Measurements from ENCODE around the gene NEDD4L.

Gene NEDD4L

DNA sequence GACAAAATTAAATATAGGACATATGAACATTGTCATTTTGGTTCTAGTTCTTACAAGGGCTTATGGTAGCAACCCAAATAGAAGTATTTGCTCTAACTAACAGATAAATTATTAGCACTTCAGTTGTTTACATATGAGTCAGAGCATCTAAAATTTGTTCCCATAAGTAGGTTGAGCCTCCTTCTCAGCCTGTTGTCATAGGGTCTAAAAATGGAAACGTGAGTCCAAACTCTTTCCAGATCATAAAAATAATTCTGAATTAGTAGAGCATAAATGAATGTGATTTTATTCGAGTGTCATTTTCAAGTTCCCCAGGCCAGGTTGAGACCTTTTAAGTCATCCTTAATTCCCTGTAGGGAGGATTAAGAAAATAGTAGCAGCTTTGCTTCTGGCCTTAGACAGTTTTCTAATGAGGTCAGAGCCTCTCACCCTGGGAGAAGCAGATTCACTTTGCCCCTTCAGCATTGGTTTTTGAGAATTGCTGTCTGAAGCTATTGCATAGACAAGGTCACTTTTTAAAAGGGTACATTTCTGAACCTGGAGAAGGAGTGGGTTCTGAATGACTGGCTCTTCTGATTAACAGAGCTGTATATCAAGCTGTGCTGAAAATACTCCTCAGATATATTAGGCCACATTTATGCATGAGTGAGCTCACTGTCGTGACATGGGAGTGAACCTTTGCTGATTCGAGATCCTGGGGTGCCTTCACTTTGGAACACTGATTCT, 164.3 kb downstream of the NEDD4L start:
- DNase-seq (ENCODE audit: low read depth) = no peak
- TF ChIP-seq, protein P1, sequence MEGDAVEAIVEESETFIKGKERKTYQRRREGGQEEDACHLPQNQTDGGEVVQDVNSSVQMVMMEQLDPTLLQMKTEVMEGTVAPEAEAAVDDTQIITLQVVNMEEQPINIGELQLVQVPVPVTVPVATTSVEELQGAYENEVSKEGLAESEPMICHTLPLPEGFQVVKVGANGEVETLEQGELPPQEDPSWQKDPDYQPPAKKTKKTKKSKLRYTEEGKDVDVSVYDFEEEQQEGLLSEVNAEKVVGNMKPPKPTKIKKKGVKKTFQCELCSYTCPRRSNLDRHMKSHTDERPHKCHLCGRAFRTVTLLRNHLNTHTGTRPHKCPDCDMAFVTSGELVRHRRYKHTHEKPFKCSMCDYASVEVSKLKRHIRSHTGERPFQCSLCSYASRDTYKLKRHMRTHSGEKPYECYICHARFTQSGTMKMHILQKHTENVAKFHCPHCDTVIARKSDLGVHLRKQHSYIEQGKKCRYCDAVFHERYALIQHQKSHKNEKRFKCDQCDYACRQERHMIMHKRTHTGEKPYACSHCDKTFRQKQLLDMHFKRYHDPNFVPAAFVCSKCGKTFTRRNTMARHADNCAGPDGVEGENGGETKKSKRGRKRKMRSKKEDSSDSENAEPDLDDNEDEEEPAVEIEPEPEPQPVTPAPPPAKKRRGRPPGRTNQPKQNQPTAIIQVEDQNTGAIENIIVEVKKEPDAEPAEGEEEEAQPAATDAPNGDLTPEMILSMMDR (IDR thresholded peaks at IDR 0.05; ENCODE audit: low read depth, low read length, missing control alignments) = no peak
- H3K4me3 ChIP-seq (ENCODE audit: low read depth, low read length) = no peak overlapping the region
- in situ Hi-C loops (cut with HindIII; ENCODE audit: low sequenced_read_pairs) = no loop called here

DNA sequence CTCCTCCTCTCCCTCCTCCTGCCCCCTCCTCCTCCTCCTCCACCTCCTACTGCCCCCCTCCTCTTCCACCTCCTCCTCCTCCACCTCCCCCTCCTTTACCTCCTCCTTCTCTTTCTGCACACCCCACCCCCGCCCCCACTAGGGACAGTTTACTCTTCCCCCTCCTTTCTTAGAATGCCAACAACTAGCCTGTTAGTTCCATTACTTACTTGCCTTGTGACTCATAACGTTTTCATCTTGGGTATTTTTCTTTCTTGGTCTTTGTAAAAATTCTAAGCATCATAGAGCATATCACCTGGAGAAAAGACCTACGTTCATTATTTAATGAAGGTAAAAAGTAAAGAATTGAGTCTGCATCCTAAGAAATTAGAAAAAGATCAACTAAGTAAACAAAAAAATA, 165.3 kb downstream of the NEDD4L start:
- TF ChIP-seq, protein P1 (IDR thresholded peaks at IDR 0.05; ENCODE audit: low read depth, low read length, missing control alignments) = no peak
- no peak overlapping the region for H3K4me3 ChIP-seq (ENCODE audit: low read depth, low read length)
- DNase-seq (ENCODE audit: low read depth) = no peak
- in situ Hi-C loops (cut with HindIII; ENCODE audit: low sequenced_read_pairs) = no loop called here

DNA sequence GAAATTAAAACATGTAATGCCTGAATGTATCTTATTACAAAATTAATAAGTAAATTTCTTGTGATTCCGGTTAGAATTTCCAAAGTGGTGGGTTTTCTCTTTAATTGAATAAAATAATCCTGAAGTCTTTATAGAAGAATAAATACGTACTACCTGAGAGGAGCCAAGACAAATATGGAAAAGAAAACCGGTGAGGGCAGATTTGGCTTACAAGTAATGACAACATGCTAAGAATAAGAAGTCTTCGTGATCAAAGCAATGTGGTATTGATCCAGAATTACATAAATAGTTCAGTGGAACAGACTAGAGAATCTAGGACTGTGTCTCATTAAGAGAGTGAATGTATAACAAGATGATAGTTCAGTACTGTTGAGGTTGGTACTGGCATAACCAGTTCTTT, 167.5 kb downstream of the NEDD4L start:
- in situ Hi-C loops (cut with HindIII; ENCODE audit: low sequenced_read_pairs) = no loop called here
- no peak overlapping the region for H3K4me3 ChIP-seq (ENCODE audit: low read depth, low read length)
- DNase-seq (ENCODE audit: low read depth) = no peak
- TF ChIP-seq, protein P1 (IDR thresholded peaks at IDR 0.05; ENCODE audit: low read depth, low read length, missing control alignments) = no peak

DNA sequence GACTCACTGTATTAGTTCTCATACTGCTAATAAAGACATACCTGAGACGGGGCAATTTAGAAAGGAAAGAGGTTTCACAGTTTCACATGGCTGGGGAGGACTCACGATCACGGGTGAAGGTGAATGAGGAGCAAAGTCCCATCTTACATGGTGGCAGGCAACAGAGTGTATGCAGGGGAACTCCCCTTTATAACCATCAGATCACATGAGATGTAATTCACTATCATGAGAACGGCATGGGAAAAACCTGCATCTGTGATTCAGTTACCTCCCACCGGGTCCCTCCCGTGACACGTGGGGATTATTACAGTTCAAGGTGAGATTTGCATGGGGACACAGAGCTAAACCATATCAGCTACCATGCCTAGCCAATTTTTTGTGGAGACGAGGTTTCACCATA, 168.2 kb downstream of the NEDD4L start:
- H3K4me3 ChIP-seq (ENCODE audit: low read depth, low read length) = no peak overlapping the region
- TF ChIP-seq, protein P1 (IDR thresholded peaks at IDR 0.05; ENCODE audit: low read depth, low read length, missing control alignments) = no peak
- no peak for DNase-seq (ENCODE audit: low read depth)
- in situ Hi-C loops (cut with HindIII; ENCODE audit: low sequenced_read_pairs) = no loop called here

DNA sequence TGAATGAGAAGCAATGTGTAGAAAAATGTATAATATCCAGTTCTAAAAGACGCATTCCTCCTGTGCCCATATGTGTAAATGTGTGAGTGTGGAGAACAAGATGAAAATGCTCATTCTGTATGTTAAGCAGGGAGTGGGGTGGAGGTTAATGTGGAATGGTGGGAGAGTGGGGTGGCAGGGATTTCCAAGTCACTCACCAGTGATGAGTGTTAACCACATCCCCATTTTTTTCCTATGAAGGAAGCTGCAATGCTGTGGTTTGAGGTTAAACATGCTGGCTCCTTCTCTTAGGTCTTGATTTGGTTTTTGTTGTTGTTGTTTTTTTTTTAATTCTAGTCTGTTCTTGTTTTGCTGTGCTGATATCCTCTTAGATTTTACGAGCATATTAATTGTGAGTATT, 169.4 kb downstream of the NEDD4L start:
- DNase-seq (ENCODE audit: low read depth) = peak; percentile 91
- H3K4me3 ChIP-seq (ENCODE audit: low read depth, low read length) = no peak overlapping the region
- TF ChIP-seq, protein P1 (IDR thresholded peaks at IDR 0.05; ENCODE audit: low read depth, low read length, missing control alignments) = no peak
- in situ Hi-C loops (cut with HindIII; ENCODE audit: low sequenced_read_pairs) = no loop called here

DNA sequence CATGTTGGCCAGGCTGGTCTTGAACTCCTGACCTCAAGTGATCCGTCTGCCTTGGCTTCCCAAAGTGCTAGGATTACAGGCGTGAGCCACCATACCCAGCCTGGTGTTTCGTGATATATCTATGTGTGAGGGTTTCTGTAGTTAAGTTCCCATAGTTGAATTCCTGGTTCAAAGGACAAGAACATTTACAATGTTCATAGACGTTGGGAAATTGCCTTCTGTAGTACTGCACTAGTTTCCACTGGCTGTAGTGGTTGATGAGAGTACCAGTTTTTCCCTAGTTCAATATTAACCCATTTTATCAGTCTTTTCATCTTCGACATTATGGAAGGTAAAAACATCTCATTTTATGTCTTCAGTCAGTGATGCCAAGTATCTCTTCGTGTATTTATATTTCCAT, 171.0 kb downstream of the NEDD4L start:
- in situ Hi-C loops (cut with HindIII; ENCODE audit: low sequenced_read_pairs) = no loop called here
- DNase-seq (ENCODE audit: low read depth) = no peak

More for the DNA sequence above, 171.0 kb downstream of the NEDD4L start:
- TF ChIP-seq, protein P1 (IDR thresholded peaks at IDR 0.05; ENCODE audit: low read depth, low read length, missing control alignments) = no peak
- no peak overlapping the region for H3K4me3 ChIP-seq (ENCODE audit: low read depth, low read length)

All from astrocyte of the cerebellum (primary cell).